CD4-positive, alpha-beta T cell (primary cell): ENCODE results near the gene PLG. TPM values are rescaled to one million over a fixed set of nuclear protein-coding genes. Genes with fewer than 3 reads are reported as not detected.
A peak's percentile ranks its signal among the peaks of the same experiment; 100 is the strongest.
"Not testable (repeated sequence)": the region's sequence is repeated elsewhere in the genome, so short reads cannot be mapped to it uniquely, and the experiment has no call there.

Experiments used
- ATAC-seq: fragments of 200-7000 bp; cut with Tn5 transposase; one replicate; pipeline ENCODE4 v1.10.0; 2022; ENCODE audit warnings: mild to moderate bottlenecking; ENCODE audit not compliant: poor library complexity
- CTCF ChIA-PET: fragments of 350-600 bp; sonication (Branson Sonifier 250); formaldehyde crosslinking; loops from one replicate; lab custom pipeline; 2021; ENCODE audit warnings: antibody characterized with exemption, inconsistent platforms; lab: Charles Lee
- POLR2A ChIA-PET: fragments of 350-600 bp; sonication (Branson Sonifier 250); formaldehyde crosslinking; loops from one replicate; lab custom pipeline; 2021; ENCODE audit warnings: antibody characterized with exemption, inconsistent platforms; lab: Charles Lee
- DNase-seq, 14 experiments: peaks; one replicate each; pipeline ENCODE4 v3.0.0-alpha.2; 2013 to 2020; ENCODE audit warnings: mixed read lengths in 2 of 14
- H3K27ac ChIP-seq, 2 donors: one replicate each; pipeline versions ENCODE4 v1.5.1 to v1.7.0; 2013; ENCODE audit warnings: low read length in 2 of 2, low read depth in 1 of 2, mild to moderate bottlenecking in 1 of 2
- H3K27me3 ChIP-seq, 2 experiments: 1 replicate in 1 of 2; 2 replicates in 1 of 2; pipeline versions ENCODE4 v1.6.1 to v1.7.0; 2013; ENCODE audit warnings: low read length in 2 of 2, control low read depth in 1 of 2, mild to moderate bottlenecking in 1 of 2, moderate library complexity in 1 of 2; ENCODE audit not compliant: insufficient read depth in 2 of 2, control insufficient read depth in 1 of 2
- H3K36me3 ChIP-seq: one replicate; pipeline ENCODE4 v1.6.1; 2013; ENCODE audit warnings: low read length, control low read depth; ENCODE audit not compliant: insufficient read depth
- H3K4me1 ChIP-seq: one replicate; pipeline ENCODE4 v1.6.1; 2013; ENCODE audit warnings: low read length, control low read depth; ENCODE audit not compliant: insufficient read depth
- H3K4me3 ChIP-seq: one replicate; pipeline ENCODE4 v1.5.1; 2013; ENCODE audit warnings: mild to moderate bottlenecking, low read length, moderate library complexity
- H3K9me3 ChIP-seq, 2 experiments: 1 replicate in 1 of 2; 2 replicates in 1 of 2; pipeline versions ENCODE4 v1.6.1 to v1.7.0; 2013; ENCODE audit warnings: low read length in 2 of 2, mild to moderate bottlenecking in 2 of 2, control low read depth in 1 of 2, moderate library complexity in 1 of 2; ENCODE audit not compliant: control insufficient read depth in 1 of 2, insufficient read depth in 1 of 2
- H3K27ac Mint-ChIP-seq: one replicate; pipeline ENCODE4 v1.8.0; 2020; ENCODE audit warnings: mixed read lengths
- H3K27me3 Mint-ChIP-seq: one replicate; pipeline ENCODE4 v1.8.0; 2021; ENCODE audit warnings: mixed read lengths
- H3K36me3 Mint-ChIP-seq: one replicate; pipeline ENCODE4 v1.8.0; 2021; ENCODE audit warnings: low read depth, mixed read lengths
- H3K4me1 Mint-ChIP-seq: one replicate; pipeline ENCODE4 v1.8.0; 2021; ENCODE audit warnings: low read depth, mixed read lengths
- H3K4me3 Mint-ChIP-seq: one replicate; pipeline ENCODE4 v1.8.0; 2020; ENCODE audit warnings: mild to moderate bottlenecking, mixed read lengths
- H3K9me3 Mint-ChIP-seq: one replicate; pipeline ENCODE4 v1.8.0; 2020; ENCODE audit warnings: mixed read lengths
- intact Hi-C, 2 experiments: fragments of 100-400 bp; cut with DNase I in 1 of 2; cut with micrococcal nuclease in 1 of 2; formaldehyde crosslinking; loops; one replicate each; pipeline versions ENCODE4 v1.15.1 to v1.9.0; 2023 to 2025; cut with DNase I, micrococcal nuclease
- total RNA-seq, 174 experiments: library from RNA in 2 of 174; stranded (reverse) in 2 of 174; gene quantifications; one replicate each; pipeline ENCODE4 v1.2.3 and lab custom pipeline; 2021 to 2026
- TF ChIP-seq, protein P1 (sequence below): fragments of 200-600 bp; IDR thresholded peaks from one replicate; pipeline ENCODE4 v1.8.0; 2022; ENCODE audit warnings: antibody characterized with exemption, mild to moderate bottlenecking

Gene PLG
- total RNA-seq, 2 experiments from 2014 or later = not detected

DNA sequence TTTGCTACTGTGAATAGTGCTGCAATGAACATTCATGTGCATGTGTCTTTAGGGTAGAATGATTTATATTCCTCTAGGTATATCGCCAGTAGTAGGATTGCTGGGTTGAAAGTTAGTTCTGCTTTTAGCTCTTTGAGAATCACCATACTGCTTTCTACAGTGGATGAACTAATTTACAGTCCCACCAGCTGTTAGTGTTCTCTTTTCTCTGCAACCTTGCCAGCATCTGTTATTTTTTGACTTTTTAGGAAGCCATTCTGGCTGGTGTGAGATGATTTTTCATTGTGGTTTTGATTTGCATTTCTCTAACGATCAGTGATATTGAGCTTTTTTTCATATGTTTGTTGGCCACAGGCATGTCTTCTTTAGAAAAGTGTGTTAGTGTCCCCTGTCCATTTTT, 40.0 kb downstream of the PLG start:
- Mint-ChIP-seq H3K4me1 (no peaks in the 10 kb centered on the region), H3K9me3 (peaks cover 2% of the 10 kb centered on the region), H3K27me3 (peaks cover 2% of the 10 kb centered on the region), H3K4me3 (no peak overlapping the region), H3K36me3 (no peaks in the 10 kb centered on the region), H3K27ac (no peak overlapping the region)
- Histone ChIP-seq H3K27me3 (no peaks in the 10 kb centered on the region), H3K36me3 (no peaks in the 10 kb centered on the region), H3K4me3 (no peak overlapping the region), H3K9me3 (no peaks in the 10 kb centered on the region), H3K4me1 (no peaks in the 10 kb centered on the region), H3K27ac (no peak overlapping the region)
- ATAC-seq = no peak
- ChIA-PET POLR2A (no interaction called here), CTCF (no interaction called here)
- intact Hi-C loops = no loop called here
- TF ChIP-seq, protein P1, sequence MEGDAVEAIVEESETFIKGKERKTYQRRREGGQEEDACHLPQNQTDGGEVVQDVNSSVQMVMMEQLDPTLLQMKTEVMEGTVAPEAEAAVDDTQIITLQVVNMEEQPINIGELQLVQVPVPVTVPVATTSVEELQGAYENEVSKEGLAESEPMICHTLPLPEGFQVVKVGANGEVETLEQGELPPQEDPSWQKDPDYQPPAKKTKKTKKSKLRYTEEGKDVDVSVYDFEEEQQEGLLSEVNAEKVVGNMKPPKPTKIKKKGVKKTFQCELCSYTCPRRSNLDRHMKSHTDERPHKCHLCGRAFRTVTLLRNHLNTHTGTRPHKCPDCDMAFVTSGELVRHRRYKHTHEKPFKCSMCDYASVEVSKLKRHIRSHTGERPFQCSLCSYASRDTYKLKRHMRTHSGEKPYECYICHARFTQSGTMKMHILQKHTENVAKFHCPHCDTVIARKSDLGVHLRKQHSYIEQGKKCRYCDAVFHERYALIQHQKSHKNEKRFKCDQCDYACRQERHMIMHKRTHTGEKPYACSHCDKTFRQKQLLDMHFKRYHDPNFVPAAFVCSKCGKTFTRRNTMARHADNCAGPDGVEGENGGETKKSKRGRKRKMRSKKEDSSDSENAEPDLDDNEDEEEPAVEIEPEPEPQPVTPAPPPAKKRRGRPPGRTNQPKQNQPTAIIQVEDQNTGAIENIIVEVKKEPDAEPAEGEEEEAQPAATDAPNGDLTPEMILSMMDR = no peak
- no peak for DNase-seq

DNA sequence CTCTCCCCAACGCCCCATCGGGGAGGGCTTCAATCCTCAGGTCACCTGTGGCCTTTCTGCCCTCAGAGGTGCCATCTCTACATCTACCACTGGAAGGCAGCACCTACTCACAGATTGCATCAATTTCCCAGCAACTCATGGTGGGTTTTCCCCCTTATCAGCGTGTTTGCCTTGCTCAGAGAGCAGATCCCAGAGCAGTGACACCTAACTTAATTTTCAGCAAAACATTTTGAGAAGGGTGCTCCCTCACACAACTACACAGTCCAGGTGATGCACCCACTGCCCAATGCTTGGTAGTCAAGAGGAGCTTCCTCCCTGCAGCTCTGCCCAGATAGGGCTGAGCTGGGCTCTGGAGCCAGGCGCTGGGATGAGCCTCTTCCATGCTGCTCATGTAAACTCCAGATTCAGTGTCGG, 48.2 kb downstream of the PLG start:
- intact Hi-C loops = no loop called here

DNA sequence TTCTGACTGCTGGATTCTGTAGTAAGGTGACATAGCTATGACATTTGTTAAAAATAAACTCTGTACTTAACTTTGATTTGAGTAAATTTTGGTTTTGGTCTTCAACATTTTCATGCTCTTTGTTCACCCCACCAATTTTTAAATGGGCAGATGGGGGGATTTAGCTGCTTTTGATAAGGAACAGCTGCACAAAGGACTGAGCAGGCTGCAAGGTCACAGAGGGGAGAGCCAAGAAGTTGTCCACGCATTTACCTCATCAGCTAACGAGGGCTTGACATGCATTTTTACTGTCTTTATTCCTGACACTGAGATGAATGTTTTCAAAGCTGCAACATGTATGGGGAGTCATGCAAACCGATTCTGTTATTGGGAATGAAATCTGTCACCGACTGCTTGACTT, 51.2 kb downstream of the PLG start:
- H3K36me3 ChIP-seq, H3K4me3 Mint-ChIP-seq, H3K36me3 Mint-ChIP-seq, intact Hi-C loops, H3K27ac ChIP-seq, H3K4me1 Mint-ChIP-seq, H3K4me3 ChIP-seq, H3K4me1 ChIP-seq, ATAC-seq, DNase-seq, CTCF ChIA-PET, POLR2A ChIA-PET, H3K27ac Mint-ChIP-seq, H3K9me3 Mint-ChIP-seq, H3K9me3 ChIP-seq: not testable (repeated sequence)
- H3K27me3 ChIP-seq = peaks cover 7 to 19% of the 10 kb centered on the region in 2 experiments
- peaks cover 59% of the 10 kb centered on the region for H3K27me3 Mint-ChIP-seq

More for the DNA sequence above, 48.2 kb downstream of the PLG start:
- peaks cover 6 to 11% of the 10 kb centered on the region in 2 experiments for H3K27me3 ChIP-seq
- no peaks in the 10 kb centered on the region for H3K9me3 Mint-ChIP-seq
- no peak overlapping the region for H3K4me3 Mint-ChIP-seq
- peaks cover 38% of the 10 kb centered on the region for H3K27me3 Mint-ChIP-seq
- no peaks in the 10 kb centered on the region for H3K4me1 ChIP-seq
- H3K27ac ChIP-seq = no peak overlapping the region
- H3K9me3 ChIP-seq = peaks cover 0 to 6% of the 10 kb centered on the region in 2 experiments
- no peak for ATAC-seq
- no peak overlapping the region for H3K4me3 ChIP-seq
- peak in 1 of 14 experiments; percentile 3 for DNase-seq
- ChIA-PET POLR2A (no interaction called here), CTCF (no interaction called here)
- no peaks in the 10 kb centered on the region for H3K36me3 Mint-ChIP-seq
- H3K4me1 Mint-ChIP-seq = no peaks in the 10 kb centered on the region
- H3K36me3 ChIP-seq = no peaks in the 10 kb centered on the region
- TF ChIP-seq, protein P1 = no peak
- no peak overlapping the region for H3K27ac Mint-ChIP-seq

DNA sequence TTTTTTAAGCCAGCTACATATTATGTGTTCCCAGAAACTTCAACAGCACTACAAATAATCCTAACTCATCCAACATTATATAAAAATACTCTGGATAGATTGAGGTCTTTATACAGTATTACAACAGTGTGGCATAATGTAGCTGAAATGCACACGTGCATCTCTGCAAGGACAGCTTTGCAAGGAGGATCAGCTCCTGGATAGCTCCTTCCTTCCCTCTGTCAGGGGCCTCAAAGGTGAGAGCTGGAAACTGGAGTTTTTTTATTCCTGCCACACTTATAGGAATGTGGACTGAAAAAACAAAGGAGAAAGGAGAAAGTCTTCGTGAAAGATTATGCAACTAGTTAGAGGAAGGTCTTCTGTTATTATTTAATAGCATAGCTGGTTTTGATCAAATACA, 53.1 kb downstream of the PLG start:
- ChIA-PET CTCF (interaction anchor here (0.6 kb wide), 1 partner anchor 28 kb away, joined by 3 read pairs; no protein-coding TSS in a partner anchor), POLR2A (no interaction called here)
- H3K27ac ChIP-seq = no peak overlapping the region
- ATAC-seq = no peak
- TF ChIP-seq, protein P1 = no peak
- Mint-ChIP-seq H3K4me3 (no peak overlapping the region), H3K27ac (no peak overlapping the region), H3K4me1 (no peaks in the 10 kb centered on the region), H3K27me3 (peaks cover 62% of the 10 kb centered on the region), H3K36me3 (no peaks in the 10 kb centered on the region), H3K9me3 (no peaks in the 10 kb centered on the region)
- intact Hi-C loops = no loop called here
- no peak for DNase-seq
- no peaks in the 10 kb centered on the region for H3K36me3 ChIP-seq
- H3K4me1 ChIP-seq = no peaks in the 10 kb centered on the region
- H3K27me3 ChIP-seq = peaks cover 7 to 19% of the 10 kb centered on the region in 2 experiments
- H3K9me3 ChIP-seq = peaks cover 0 to 4% of the 10 kb centered on the region in 2 experiments
- H3K4me3 ChIP-seq = no peak overlapping the region
